Left hindlimb (tissue), 1 donor: Measurements from ENCODE around the gene COQ5.
"Not testable (repeated sequence)": the region's sequence is repeated elsewhere in the genome, so short reads cannot be mapped to it uniquely, and the experiment has no call there.

Experiments
- DNase-seq: peaks from one replicate; pipeline ENCODE4 v3.0.0-alpha.2; 2018

COQ5 gene

DNA sequence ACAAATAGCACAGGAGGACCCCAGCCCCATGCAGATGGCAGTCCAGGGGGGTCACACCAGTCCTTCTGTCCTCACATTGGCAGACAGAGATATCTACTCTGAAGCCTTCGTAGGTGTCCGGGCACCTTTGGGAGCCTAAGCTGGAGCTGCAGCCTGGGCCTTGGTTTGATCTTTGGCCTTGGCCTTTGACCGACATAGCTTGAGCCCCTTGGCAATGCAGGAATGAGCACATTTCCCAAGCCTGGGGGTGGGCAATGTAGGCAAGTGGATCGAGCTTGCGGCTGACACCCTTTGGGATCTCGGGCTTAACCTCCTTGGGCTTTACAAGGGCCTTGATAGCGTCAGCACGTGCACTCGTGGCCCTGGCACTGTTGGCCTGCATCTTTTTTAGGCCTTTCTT, 6.4 kb downstream of the COQ5 start:
- DNase-seq = no peak

DNA sequence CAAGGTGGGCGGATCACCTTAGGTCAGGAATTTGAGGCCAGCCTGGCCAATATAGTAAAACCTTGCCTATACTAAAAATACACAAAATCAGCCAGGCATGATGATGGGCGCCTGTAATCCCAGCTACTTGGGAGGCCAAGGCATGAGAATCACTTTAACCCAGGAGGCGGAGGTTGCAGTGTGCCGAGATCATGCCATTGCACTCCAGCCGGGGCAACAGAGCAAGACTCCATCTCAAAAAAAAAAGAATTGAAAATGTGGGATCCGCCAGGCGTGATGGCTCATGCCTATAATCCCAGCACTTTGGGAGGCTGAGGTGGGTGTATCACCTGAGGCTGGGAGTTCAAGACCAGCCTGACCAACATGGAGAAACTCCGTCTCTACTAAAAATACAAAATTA, 9.6 kb downstream of the COQ5 start:
- not testable (repeated sequence) for DNase-seq

DNA sequence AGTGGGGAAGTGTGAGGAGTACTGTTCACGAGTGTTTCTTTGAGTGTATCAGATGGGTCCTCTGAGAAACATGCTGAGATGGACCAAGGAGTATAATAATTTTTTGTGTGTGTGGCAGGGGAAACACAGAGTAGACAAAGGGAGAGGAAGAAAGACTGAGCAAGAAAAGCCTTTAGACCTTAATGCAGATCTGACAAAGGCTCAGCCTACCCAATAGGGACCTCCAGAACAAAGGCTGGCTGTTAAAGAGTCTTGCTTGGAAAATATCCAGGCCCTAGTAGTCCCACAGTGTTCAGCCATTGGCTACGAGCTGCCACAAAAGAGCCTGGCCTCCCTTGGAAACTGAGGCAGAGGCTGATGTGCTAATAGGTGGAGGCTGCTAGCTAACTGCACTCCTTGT, 13.5 kb downstream of the COQ5 start:
- DNase-seq = no peak

- no peak for DNase-seq
Measured at GRCh38 chr12:120514002-120514401, 15.0 kb downstream of the COQ5 start.

DNA sequence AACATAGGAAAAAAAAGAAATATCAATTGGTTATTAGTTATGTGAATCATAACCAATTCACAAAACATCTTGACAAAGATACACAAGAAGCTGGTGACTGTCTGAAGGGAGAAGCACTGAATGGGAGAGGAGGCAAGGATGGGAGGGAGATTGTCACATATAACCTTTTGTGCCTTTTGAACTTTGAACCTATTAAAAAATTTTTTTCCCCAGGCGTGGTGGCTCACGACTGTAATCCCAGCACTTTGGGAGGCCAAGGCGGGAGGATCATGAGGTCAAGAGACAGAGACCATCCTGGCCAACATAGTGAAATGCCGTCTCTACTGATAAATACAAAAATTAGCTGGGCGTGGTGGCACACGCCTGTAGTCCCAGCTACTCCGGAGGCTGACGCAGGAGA, 20.4 kb downstream of the COQ5 start:
- DNase-seq = no peak

DNA sequence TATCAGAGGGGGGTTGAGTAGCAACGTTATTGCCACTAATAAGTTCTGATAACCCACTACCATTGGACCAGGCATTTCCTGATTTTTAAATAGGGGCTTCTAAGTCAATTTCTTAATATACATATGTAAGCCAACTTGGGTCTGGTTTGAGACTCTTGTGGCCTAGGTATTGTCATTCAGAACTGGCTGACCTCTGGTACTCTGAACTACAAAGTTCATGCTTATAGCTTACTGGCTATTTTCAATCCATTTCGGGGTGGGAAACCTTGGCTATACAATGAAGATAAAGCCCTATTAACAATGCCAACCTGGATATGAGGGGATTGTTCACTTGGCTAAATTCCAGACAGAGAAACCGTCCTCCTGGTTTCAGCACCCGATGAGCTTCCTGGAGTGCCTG, 24.4 kb downstream of the COQ5 start:
- no peak for DNase-seq

DNA sequence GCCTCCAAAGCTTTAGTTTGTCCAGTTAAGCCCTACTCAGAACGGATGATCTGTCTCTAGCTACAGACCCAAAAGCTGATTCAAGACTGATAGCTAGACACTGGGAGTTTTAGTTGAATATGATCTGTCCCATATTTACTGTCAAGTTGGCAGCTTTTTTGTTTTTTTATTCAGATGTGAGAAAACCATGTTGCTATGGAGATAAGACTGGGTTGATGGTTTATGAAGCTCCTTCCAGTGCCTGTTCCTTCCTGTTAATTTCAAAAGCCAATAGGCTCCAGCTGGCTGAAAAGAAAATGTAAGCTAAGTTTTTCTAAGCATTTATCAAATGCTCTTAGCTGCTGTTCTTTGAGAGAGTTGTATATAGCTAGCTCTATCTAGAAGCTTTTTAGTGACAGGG, 28.4 kb downstream of the COQ5 start:
- no peak for DNase-seq

DNA sequence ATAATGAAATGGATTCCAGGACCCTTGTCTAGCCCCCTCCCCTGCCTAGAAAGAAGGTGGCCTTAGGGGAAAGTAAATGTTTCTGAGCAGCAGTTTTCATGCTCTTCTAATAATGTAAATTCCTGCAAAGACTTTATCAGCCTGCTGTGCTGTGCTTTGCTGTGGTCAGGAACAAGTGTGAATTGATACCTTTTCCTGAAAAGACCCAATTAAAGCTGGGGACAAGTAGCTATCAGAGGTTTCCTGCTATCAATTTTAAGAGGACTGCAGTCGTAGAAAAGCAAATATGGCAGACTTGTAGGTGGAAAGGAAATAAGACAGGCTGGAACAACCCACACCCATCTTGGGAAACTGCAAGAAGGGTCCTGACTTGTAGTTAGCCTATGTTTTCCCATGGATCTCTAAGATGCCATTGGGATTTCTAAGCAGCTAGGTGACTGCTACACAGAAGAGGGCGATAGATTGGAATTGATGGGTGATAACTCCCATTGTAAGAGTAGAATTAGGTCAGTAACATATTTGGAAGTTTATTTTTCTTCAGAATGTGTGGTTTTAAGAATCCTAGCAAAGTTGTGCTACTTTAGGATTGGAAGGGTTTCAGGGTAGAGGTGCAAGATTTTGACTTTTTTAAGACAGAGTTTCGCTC, 30.0 kb downstream of the COQ5 start:
- no peak for DNase-seq

- no peak for DNase-seq
Measured at GRCh38 chr12:120497524-120498150, 31.3 kb downstream of the COQ5 start.

- peak; percentile 72 for DNase-seq
Measured at GRCh38 chr12:120496413-120497340, 32.3 kb downstream of the COQ5 start.

GRCh38 chr12:120495731-120496412, 33.1 kb downstream of the COQ5 start, which contains the start of gene DYNLL1:
TSS of gene DYNLL1 (plus strand) at chr12:120496113. CDS start at chr12:120496422, 309 bp downstream.
- DNase-seq = peak; percentile 97

- DNase-seq = peak; percentile 37
Measured at GRCh38 chr12:120495186-120495730, 33.7 kb downstream of the COQ5 start.

DNA sequence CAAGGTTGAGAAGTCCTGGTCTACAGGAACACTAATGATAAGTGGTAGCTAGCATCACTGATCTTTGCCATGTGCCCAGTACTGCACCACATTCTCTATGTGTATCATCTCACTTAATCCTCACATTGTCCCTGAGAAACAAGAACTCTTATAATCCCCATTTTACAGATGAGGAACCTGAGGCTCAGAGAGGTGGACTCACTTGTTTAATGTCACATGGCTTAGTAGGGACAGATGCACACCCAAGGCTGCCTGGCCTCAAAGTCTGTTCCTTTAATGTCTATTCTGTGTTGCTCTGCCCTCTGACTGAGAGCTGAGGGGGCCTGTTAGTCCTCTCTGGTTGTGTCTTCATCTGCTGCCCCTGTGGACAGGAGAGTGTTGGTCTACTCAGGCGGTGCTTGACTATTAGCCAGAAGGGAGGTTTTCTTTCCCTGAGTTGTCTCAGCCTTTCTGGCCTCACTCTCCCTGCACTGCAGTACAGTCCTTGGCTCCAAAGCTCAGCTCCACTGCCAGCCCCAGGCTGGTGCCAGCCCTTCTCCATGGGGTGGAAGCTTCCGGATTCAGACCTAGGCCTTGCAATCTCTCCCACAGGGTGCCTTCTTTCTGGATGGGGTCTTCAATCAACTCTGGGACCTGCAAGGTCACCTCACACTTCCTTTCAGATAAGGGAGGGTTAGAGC, 38.0 kb downstream of the COQ5 start:
- DNase-seq = no peak

DNA sequence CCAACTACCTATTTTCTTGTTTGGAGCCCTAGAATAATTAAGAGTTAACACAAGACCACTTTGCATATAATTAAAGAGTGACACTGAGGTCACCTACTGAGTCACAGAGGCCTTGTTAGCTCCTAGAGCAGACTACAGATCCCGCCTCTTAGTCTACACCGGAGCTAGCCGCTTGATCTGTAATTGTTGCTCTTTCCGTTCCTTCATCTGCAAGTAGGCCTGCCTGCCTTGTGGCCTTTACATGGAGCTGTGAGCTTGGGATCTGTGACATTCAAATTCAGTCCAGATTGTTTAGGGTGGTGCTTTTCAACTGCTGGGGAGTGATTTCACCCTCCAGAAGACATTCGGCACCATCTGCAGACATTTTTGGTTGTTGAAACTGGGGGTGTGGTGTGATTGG, 38.6 kb downstream of the COQ5 start:
- DNase-seq = no peak

DNA sequence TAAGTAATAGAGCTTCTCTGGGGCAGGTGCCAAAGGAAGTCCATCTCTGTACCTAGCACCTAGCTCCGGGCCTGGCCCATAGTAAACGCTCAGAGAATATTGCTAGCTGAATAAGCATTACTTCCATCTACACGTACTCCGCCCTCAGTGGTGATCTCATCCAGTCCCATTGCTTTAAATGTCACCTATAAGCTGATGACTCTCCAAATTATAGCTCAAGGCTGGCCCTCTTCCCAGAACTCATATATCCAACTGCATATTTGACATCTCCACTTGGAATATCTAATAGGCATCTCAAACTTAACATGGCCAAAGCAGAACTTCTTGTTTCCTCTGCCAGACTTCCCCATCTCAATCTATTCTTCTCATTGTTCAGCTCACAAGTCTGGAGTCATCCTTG, 39.9 kb downstream of the COQ5 start:
- DNase-seq = no peak

DNA sequence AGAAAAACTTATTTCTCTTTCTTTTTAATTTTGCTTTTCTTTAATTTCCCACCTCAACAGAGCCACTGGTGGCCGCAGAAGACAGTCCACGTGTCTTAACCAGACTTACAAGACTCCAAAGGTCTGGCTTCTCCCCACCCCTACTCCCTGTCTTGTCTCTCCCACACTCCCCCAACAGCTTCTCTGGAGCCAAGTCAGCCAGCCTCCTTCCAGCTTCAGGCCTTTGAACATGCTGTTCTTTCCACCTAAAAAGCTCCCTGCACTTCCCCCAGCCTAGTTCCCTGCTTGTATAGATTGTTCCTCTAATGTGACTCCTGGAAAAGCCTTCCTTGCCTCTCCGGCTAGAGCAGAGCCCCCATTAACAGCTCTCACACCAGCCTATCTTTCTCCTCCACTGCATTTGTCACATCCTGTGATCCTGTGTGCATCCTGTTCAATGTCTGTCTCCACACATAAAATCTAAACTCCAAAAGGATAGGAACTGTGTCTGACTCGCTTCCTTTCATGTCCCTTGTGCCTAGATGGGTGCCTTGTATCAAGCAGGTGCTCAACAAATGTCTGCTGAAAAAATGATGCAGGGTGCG, 40.8 kb downstream of the COQ5 start:
- no peak for DNase-seq

GRCh38 chr12:120487552-120487951, 41.4 kb downstream of the COQ5 start:
- DNase-seq = not testable (repeated sequence)

- no peak for DNase-seq
Measured at GRCh38 chr12:120485961-120486881, 42.7 kb downstream of the COQ5 start.

- no peak for DNase-seq
Measured at GRCh38 chr12:120483621-120484020, 45.3 kb downstream of the COQ5 start.

GRCh38 chr12:120481022-120481767, 47.8 kb downstream of the COQ5 start:
- DNase-seq = no peak
